GM23338 (cell line): ENCODE data around the gene MRPL24. TPM values are rescaled to one million over a fixed set of nuclear protein-coding genes. Genes with fewer than 3 reads are reported as not detected.

Experiments used
- ATAC-seq: fragments of 200-7000 bp; cut with Tn5 transposase; 3 replicates; pipeline ENCODE4 v1.9.1; 2020
- DNase-seq: peaks from one replicate; pipeline ENCODE4 v3.0.0-alpha.2; 2015; ENCODE audit warnings: low spot score
- H2AFZ ChIP-seq: fragments of 200-600 bp; sonication (generic); 2 replicates; pipeline ENCODE4 v1.8.0; 2016; ENCODE audit warnings: antibody characterized with exemption, mild to moderate bottlenecking, moderate library complexity
- H3F3A ChIP-seq: fragments of 200-600 bp; sonication (generic); replicated peaks from 2 replicates; pipeline ENCODE4 v1.8.0; 2017; ENCODE audit warnings: antibody characterized with exemption, mixed run types, low read depth
- H3K27ac ChIP-seq: fragments of 200-600 bp; sonication (generic); 2 replicates; pipeline ENCODE4 v1.6.1; 2016; ENCODE audit warnings: low read depth
- H3K27me3 ChIP-seq: fragments of 200-600 bp; sonication (generic); 2 replicates; pipeline ENCODE4 v1.8.0; 2016; ENCODE audit warnings: mild to moderate bottlenecking, mixed run types, moderate library complexity; ENCODE audit not compliant: insufficient read depth
- H3K36me3 ChIP-seq: fragments of 200-600 bp; sonication (generic); 2 replicates; pipeline ENCODE4 v1.8.0; 2016; ENCODE audit warnings: mild to moderate bottlenecking; ENCODE audit not compliant: insufficient read depth
- H3K4me1 ChIP-seq: fragments of 200-600 bp; sonication (generic); 2 replicates; pipeline ENCODE4 v1.8.0; 2016; ENCODE audit warnings: mild to moderate bottlenecking, moderate library complexity; ENCODE audit not compliant: insufficient read depth
- H3K4me2 ChIP-seq: fragments of 200-600 bp; sonication (generic); 2 replicates; pipeline ENCODE4 v1.7.1; 2017; ENCODE audit warnings: mixed run types
- H3K4me3 ChIP-seq: fragments of 200-600 bp; sonication (generic); 2 replicates; pipeline ENCODE4 v1.6.1; 2016; ENCODE audit warnings: mixed run types
- H3K79me2 ChIP-seq: fragments of 200-600 bp; sonication (generic); replicated peaks from 2 replicates; pipeline ENCODE4 v1.8.0; 2017; ENCODE audit warnings: mild to moderate bottlenecking; ENCODE audit not compliant: insufficient read depth
- H3K9me2 ChIP-seq: fragments of 200-600 bp; sonication (generic); 2 replicates; pipeline ENCODE4 v1.8.0; 2017; ENCODE audit not compliant: insufficient read depth
- H4K20me1 ChIP-seq: fragments of 200-600 bp; sonication (generic); replicated peaks from 2 replicates; pipeline ENCODE4 v1.8.0; 2017; ENCODE audit warnings: mild to moderate bottlenecking; ENCODE audit not compliant: insufficient read depth
- H3K27ac Mint-ChIP-seq: 2 replicates; pipeline ENCODE4 v1.8.0; 2020; ENCODE audit warnings: inconsistent platforms, mild to moderate bottlenecking, moderate library complexity, mixed read lengths
- H3K27me3 Mint-ChIP-seq: 3 replicates; pipeline ENCODE4 v1.8.0; 2022; ENCODE audit warnings: low read depth, mild to moderate bottlenecking, moderate library complexity, mixed read lengths, inconsistent platforms; ENCODE audit not compliant: insufficient read depth, poor library complexity
- H3K36me3 Mint-ChIP-seq: 3 replicates; pipeline ENCODE4 v1.8.0; 2021; ENCODE audit warnings: low read depth, mild to moderate bottlenecking, inconsistent platforms, moderate library complexity, mixed read lengths
- H3K4me1 Mint-ChIP-seq: 3 replicates; pipeline ENCODE4 v1.8.0; 2020; ENCODE audit warnings: mild to moderate bottlenecking, inconsistent platforms, mixed read lengths
- H3K4me3 Mint-ChIP-seq: 3 replicates; pipeline ENCODE4 v1.8.0; 2021; ENCODE audit warnings: moderate library complexity, mild to moderate bottlenecking, inconsistent platforms, mixed read lengths
- H3K9me3 Mint-ChIP-seq: 3 replicates; pipeline ENCODE4 v1.8.0; 2020; ENCODE audit warnings: moderate library complexity, mild to moderate bottlenecking, inconsistent platforms, mixed read lengths
- CREB1 ChIP-seq: fragments of 250-450 bp; sonication (Bioruptor Pico); IDR thresholded peaks from 2 replicates; pipeline ENCODE4 v1.5.0; 2020; ENCODE audit warnings: low read depth, mild to moderate bottlenecking, moderate library complexity
- EZH2 ChIP-seq: fragments of 200-600 bp; sonication (generic); IDR thresholded peaks from one replicate; pipeline ENCODE4 v1.8.0; 2017; ENCODE audit warnings: antibody characterized with exemption, mild to moderate bottlenecking, low read depth; ENCODE audit not compliant: unreplicated experiment
- EZH2phosphoT487 ChIP-seq: fragments of 200-600 bp; sonication (generic); IDR thresholded peaks from one replicate; pipeline ENCODE4 v1.8.1; 2018; ENCODE audit warnings: antibody characterized with exemption; ENCODE audit not compliant: unreplicated experiment
- JUNB ChIP-seq: IDR thresholded peaks from one replicate; pipeline ENCODE4 v1.6.1; 2016; ENCODE audit warnings: antibody characterized with exemption; ENCODE audit not compliant: unreplicated experiment
- NANOG ChIP-seq: IDR thresholded peaks from 2 replicates; pipeline ENCODE4 v1.6.1; 2016; ENCODE audit warnings: antibody characterized with exemption, borderline replicate concordance
- POLR2AphosphoS5 ChIP-seq: IDR thresholded peaks from 2 replicates; pipeline ENCODE4 v1.6.1; 2016; ENCODE audit warnings: antibody characterized with exemption, low read depth
- STAT1 ChIP-seq: IDR thresholded peaks from one replicate; pipeline ENCODE4 v1.6.1; 2016; ENCODE audit warnings: antibody characterized with exemption; ENCODE audit not compliant: unreplicated experiment
- ZNF114 ChIP-seq: fragments of 250-450 bp; sonication (Bioruptor Pico); IDR thresholded peaks from 2 replicates; pipeline ENCODE4 v1.5.0; 2020; ENCODE audit warnings: mild to moderate bottlenecking, moderate library complexity
- ZNF331 ChIP-seq: fragments of 250-450 bp; sonication (Bioruptor Pico); IDR thresholded peaks from 2 replicates; pipeline ENCODE4 v1.5.0; 2020; ENCODE audit warnings: low read depth, mild to moderate bottlenecking, moderate library complexity
- polyA plus RNA-seq: library from polyadenylated mRNA; unstranded; fragments of >200 nt; fragmentation: Nextera tagmentation; extraction: Ambion mirVana; gene quantifications from 2 replicates; pipeline ENCODE4 v1.2.1, GENCODE V29; 2016
- total RNA-seq: library from RNA; depleted of rRNA; stranded (reverse); fragments of >200 nt; shearing (Covaris generic); gene quantifications from 2 replicates; pipeline ENCODE4 v1.2.3, GENCODE V29; 2014
- TF ChIP-seq, protein P1 (sequence below): fragments of 250-450 bp; sonication (Bioruptor Pico); IDR thresholded peaks from 2 replicates; pipeline ENCODE4 v1.5.0; 2020; ENCODE audit warnings: mild to moderate bottlenecking, moderate library complexity
- TF ChIP-seq, protein P2 (sequence below), 2 experiments: fragments of 200-600 bp in 1 of 2; sonication (generic) in 1 of 2; conservative IDR thresholded peaks; 2 replicates each; pipeline versions ENCODE4 v1.5.1 to v1.6.1; 2016 to 2017; ENCODE audit warnings: antibody characterized with exemption in 2 of 2, low read depth in 2 of 2, mild to moderate bottlenecking in 2 of 2, moderate library complexity in 1 of 2
- TF ChIP-seq, protein P3 (sequence below): IDR thresholded peaks from one replicate; pipeline ENCODE4 v1.6.1; 2018; ENCODE audit warnings: antibody characterized with exemption; ENCODE audit not compliant: unreplicated experiment
- TF ChIP-seq, protein P4 (sequence below): IDR thresholded peaks from 2 replicates; pipeline ENCODE4 v1.6.1; 2016; ENCODE audit warnings: antibody characterized with exemption

The MRPL24 gene
- total and polyA plus RNA-seq, 2 experiments from 2014 or later, result 18.8 to 45.7 TPM

DNA sequence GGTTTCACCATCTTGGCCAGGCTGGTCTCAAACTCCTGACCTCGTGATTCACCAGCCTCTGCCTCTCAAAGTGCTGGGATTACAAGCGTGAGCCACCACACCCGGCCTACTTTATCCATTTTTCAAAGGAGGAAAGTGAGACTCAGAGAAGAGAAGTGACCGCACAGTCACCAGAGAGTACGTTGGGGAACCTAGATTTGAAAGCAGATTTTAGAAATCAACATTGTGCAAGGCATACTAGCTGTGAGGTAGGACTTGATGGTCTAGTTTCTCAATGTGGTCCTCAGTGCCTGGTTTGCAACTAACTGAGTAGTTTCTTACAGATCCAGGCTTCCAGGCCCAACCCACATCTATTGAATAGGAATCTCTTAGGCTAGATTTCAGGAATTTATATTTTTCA lies 24.8 kb upstream of the MRPL24 start:
- no peak overlapping the region for H3K27ac Mint-ChIP-seq
- H3K36me3 ChIP-seq, result peaks cover 7% of the 10 kb centered on the region
- H3K79me2 ChIP-seq, result peaks cover 35% of the 10 kb centered on the region
- no peak overlapping the region; the same call in 1 of the 3 replicates for H3K4me3 Mint-ChIP-seq
- H3K4me1 Mint-ChIP-seq, result peaks cover 26% of the 10 kb centered on the region
- peaks cover 7% of the 10 kb centered on the region for H3K27me3 Mint-ChIP-seq
- DNase-seq (no peak), ATAC-seq (no peak)
- peak overlapping the region; percentile 47; the same call in 1 of the 2 replicates for H3K27ac ChIP-seq
- peak overlapping the region; percentile 19; the same call in 1 of the 2 replicates for H2AFZ ChIP-seq
- peaks cover 29% of the 10 kb centered on the region for H3K4me1 ChIP-seq
- no peak overlapping the region for H3K4me3 ChIP-seq
- peak overlapping the region; percentile 75 for H3K4me2 ChIP-seq
- peaks cover 8% of the 10 kb centered on the region for H3F3A ChIP-seq
- H4K20me1 ChIP-seq, result peaks cover 22% of the 10 kb centered on the region
- H3K9me2 ChIP-seq, result no peaks in the 10 kb centered on the region
- no peaks in the 10 kb centered on the region for H3K9me3 Mint-ChIP-seq
- peaks cover 20% of the 10 kb centered on the region for H3K36me3 Mint-ChIP-seq
- TF ChIP-seq NANOG (no peak), ZNF331 (CRISPR knock-in tag) (no peak), POLR2AphosphoS5 (no peak), EZH2 (no peak), JUNB (no peak), EZH2phosphoT487 (no peak), STAT1 (no peak), ZNF114 (no peak), CREB1 (no peak)
- TF ChIP-seq, protein P1, sequence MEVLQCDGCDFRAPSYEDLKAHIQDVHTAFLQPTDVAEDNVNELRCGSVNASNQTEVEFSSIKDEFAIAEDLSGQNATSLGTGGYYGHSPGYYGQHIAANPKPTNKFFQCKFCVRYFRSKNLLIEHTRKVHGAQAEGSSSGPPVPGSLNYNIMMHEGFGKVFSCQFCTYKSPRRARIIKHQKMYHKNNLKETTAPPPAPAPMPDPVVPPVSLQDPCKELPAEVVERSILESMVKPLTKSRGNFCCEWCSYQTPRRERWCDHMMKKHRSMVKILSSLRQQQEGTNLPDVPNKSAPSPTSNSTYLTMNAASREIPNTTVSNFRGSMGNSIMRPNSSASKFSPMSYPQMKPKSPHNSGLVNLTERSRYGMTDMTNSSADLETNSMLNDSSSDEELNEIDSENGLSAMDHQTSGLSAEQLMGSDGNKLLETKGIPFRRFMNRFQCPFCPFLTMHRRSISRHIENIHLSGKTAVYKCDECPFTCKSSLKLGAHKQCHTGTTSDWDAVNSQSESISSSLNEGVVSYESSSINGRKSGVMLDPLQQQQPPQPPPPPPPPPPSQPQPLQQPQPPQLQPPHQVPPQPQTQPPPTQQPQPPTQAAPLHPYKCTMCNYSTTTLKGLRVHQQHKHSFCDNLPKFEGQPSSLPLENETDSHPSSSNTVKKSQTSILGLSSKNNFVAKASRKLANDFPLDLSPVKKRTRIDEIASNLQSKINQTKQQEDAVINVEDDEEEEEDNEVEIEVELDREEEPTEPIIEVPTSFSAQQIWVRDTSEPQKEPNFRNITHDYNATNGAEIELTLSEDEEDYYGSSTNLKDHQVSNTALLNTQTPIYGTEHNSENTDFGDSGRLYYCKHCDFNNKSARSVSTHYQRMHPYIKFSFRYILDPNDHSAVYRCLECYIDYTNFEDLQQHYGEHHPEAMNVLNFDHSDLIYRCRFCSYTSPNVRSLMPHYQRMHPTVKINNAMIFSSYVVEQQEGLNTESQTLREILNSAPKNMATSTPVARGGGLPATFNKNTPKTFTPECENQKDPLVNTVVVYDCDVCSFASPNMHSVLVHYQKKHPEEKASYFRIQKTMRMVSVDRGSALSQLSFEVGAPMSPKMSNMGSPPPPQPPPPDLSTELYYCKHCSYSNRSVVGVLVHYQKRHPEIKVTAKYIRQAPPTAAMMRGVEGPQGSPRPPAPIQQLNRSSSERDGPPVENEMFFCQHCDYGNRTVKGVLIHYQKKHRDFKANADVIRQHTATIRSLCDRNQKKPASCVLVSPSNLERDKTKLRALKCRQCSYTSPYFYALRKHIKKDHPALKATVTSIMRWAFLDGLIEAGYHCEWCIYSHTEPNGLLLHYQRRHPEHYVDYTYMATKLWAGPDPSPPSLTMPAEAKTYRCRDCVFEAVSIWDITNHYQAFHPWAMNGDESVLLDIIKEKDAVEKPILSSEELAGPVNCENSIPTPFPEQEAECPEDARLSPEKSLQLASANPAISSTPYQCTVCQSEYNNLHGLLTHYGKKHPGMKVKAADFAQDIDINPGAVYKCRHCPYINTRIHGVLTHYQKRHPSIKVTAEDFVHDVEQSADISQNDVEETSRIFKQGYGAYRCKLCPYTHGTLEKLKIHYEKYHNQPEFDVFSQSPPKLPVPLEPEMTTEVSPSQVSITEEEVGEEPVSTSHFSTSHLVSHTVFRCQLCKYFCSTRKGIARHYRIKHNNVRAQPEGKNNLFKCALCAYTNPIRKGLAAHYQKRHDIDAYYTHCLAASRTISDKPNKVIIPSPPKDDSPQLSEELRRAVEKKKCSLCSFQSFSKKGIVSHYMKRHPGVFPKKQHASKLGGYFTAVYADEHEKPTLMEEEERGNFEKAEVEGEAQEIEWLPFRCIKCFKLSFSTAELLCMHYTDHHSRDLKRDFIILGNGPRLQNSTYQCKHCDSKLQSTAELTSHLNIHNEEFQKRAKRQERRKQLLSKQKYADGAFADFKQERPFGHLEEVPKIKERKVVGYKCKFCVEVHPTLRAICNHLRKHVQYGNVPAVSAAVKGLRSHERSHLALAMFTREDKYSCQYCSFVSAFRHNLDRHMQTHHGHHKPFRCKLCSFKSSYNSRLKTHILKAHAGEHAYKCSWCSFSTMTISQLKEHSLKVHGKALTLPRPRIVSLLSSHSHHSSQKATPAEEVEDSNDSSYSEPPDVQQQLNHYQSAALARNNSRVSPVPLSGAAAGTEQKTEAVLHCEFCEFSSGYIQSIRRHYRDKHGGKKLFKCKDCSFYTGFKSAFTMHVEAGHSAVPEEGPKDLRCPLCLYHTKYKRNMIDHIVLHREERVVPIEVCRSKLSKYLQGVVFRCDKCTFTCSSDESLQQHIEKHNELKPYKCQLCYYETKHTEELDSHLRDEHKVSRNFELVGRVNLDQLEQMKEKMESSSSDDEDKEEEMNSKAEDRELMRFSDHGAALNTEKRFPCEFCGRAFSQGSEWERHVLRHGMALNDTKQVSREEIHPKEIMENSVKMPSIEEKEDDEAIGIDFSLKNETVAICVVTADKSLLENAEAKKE (CRISPR knock-in tag), result no peak
- TF ChIP-seq, protein P2, sequence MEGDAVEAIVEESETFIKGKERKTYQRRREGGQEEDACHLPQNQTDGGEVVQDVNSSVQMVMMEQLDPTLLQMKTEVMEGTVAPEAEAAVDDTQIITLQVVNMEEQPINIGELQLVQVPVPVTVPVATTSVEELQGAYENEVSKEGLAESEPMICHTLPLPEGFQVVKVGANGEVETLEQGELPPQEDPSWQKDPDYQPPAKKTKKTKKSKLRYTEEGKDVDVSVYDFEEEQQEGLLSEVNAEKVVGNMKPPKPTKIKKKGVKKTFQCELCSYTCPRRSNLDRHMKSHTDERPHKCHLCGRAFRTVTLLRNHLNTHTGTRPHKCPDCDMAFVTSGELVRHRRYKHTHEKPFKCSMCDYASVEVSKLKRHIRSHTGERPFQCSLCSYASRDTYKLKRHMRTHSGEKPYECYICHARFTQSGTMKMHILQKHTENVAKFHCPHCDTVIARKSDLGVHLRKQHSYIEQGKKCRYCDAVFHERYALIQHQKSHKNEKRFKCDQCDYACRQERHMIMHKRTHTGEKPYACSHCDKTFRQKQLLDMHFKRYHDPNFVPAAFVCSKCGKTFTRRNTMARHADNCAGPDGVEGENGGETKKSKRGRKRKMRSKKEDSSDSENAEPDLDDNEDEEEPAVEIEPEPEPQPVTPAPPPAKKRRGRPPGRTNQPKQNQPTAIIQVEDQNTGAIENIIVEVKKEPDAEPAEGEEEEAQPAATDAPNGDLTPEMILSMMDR (conservative IDR thresholded peaks at IDR 0.05; ENCODE audit: low read depth in 2 of 2), result no peak
- TF ChIP-seq, protein P3, sequence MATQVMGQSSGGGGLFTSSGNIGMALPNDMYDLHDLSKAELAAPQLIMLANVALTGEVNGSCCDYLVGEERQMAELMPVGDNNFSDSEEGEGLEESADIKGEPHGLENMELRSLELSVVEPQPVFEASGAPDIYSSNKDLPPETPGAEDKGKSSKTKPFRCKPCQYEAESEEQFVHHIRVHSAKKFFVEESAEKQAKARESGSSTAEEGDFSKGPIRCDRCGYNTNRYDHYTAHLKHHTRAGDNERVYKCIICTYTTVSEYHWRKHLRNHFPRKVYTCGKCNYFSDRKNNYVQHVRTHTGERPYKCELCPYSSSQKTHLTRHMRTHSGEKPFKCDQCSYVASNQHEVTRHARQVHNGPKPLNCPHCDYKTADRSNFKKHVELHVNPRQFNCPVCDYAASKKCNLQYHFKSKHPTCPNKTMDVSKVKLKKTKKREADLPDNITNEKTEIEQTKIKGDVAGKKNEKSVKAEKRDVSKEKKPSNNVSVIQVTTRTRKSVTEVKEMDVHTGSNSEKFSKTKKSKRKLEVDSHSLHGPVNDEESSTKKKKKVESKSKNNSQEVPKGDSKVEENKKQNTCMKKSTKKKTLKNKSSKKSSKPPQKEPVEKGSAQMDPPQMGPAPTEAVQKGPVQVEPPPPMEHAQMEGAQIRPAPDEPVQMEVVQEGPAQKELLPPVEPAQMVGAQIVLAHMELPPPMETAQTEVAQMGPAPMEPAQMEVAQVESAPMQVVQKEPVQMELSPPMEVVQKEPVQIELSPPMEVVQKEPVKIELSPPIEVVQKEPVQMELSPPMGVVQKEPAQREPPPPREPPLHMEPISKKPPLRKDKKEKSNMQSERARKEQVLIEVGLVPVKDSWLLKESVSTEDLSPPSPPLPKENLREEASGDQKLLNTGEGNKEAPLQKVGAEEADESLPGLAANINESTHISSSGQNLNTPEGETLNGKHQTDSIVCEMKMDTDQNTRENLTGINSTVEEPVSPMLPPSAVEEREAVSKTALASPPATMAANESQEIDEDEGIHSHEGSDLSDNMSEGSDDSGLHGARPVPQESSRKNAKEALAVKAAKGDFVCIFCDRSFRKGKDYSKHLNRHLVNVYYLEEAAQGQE, result no peak
- TF ChIP-seq, protein P4, sequence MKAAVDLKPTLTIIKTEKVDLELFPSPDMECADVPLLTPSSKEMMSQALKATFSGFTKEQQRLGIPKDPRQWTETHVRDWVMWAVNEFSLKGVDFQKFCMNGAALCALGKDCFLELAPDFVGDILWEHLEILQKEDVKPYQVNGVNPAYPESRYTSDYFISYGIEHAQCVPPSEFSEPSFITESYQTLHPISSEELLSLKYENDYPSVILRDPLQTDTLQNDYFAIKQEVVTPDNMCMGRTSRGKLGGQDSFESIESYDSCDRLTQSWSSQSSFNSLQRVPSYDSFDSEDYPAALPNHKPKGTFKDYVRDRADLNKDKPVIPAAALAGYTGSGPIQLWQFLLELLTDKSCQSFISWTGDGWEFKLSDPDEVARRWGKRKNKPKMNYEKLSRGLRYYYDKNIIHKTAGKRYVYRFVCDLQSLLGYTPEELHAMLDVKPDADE, result no peak
- H3K27me3 ChIP-seq, result no peaks in the 10 kb centered on the region
